SK-N-SH (cell line): ENCODE results near the gene PPIL1.

Source experiments
- CTCF ChIP-seq: fragments of 200-600 bp; sonication (generic); IDR thresholded peaks from 2 replicates; pipeline ENCODE4 v1.6.1; 2017; ENCODE audit warnings: antibody characterized with exemption, mild to moderate bottlenecking, moderate library complexity
- EP300 ChIP-seq, 2 experiments: IDR thresholded peaks; 2 replicates each; pipeline versions ENCODE4 v1.4.0 to v1.6.1; 2012; ENCODE audit warnings: borderline replicate concordance in 1 of 2, low read depth in 1 of 2, low read length in 1 of 2
- FOXM1 ChIP-seq: IDR thresholded peaks from 2 replicates; pipeline ENCODE4 v1.4.0; 2012; ENCODE audit warnings: low read depth, mild to moderate bottlenecking
- GABPA ChIP-seq: IDR thresholded peaks from 2 replicates; pipeline ENCODE4 v1.4.0; 2012; ENCODE audit warnings: low read depth, mild to moderate bottlenecking
- MEF2A ChIP-seq: IDR thresholded peaks from 2 replicates; pipeline ENCODE4 v1.4.0; 2012; ENCODE audit warnings: low read depth, borderline replicate concordance
- PBX3 ChIP-seq: IDR thresholded peaks from 2 replicates; pipeline ENCODE4; 2012
- POLR2AphosphoS5 ChIP-seq: IDR thresholded peaks from 2 replicates; pipeline ENCODE4 v1.6.1; 2012; ENCODE audit warnings: low read depth, low read length
- SMC3 ChIP-seq: IDR thresholded peaks from 2 replicates; pipeline ENCODE4 v1.6.1; 2012; ENCODE audit warnings: low read depth, low read length, improper control_type of control experiment
- TAF1 ChIP-seq: IDR thresholded peaks from 2 replicates; pipeline ENCODE4 v1.6.1; 2012; ENCODE audit warnings: low read depth, mild to moderate bottlenecking, low read length, moderate library complexity, borderline replicate concordance

GRCh38 chr6:36821581-36822335, 52.8 kb downstream of the PPIL1 start:
- no peak for TF ChIP-seq GABPA
- TF ChIP-seq TAF1 = no peak
- no peak for TF ChIP-seq SMC3
- TF ChIP-seq PBX3 = no peak
- TF ChIP-seq CTCF = no peak
- no peak for TF ChIP-seq FOXM1
- TF ChIP-seq MEF2A = no peak
- TF ChIP-seq EP300 (IDR thresholded peaks at IDR 0.05; ENCODE audit: borderline replicate concordance in 1 of 2, low read depth in 1 of 2, low read length in 1 of 2) = no peak
- no peak for TF ChIP-seq POLR2AphosphoS5
